Measurements from ENCODE around the gene CNRIP1.

Gene CNRIP1

GRCh38 chr2:68250652-68251186 lies 69.0 kb downstream of the CNRIP1 start:
- DNase-seq = no peak

GRCh38 chr2:68250196-68250595 lies 69.6 kb downstream of the CNRIP1 start:
- no peak for DNase-seq

- no peak for DNase-seq
These were observed 70.9 kb downstream of the CNRIP1 start for GRCh38 chr2:68248806-68249205.

- no peak for DNase-seq
These were observed 71.4 kb downstream of the CNRIP1 start for GRCh38 chr2:68248361-68248760.

- no peak for DNase-seq
These were observed 73.4 kb downstream of the CNRIP1 start for GRCh38 chr2:68246396-68246795.

- DNase-seq = no peak
These were observed 74.1 kb downstream of the CNRIP1 start for GRCh38 chr2:68245672-68246071.

- DNase-seq = no peak
These were observed 74.7 kb downstream of the CNRIP1 start for GRCh38 chr2:68245066-68245465.

GRCh38 chr2:68244456-68244855 lies 75.3 kb downstream of the CNRIP1 start:
- no peak for DNase-seq
